Upper lobe of left lung (tissue), 6 donors: ENCODE measurements around the gene MAP1A. TPM values are rescaled to one million over a fixed set of nuclear protein-coding genes. Genes with fewer than 3 reads are reported as not detected.

Source experiments
- ATAC-seq, 2 donors: fragments of 200-7000 bp; cut with Tn5 transposase; one replicate each; pipeline ENCODE4 v1.9.1; 2022; ENCODE audit warnings: mild to moderate bottlenecking in 2 of 2, moderate library complexity in 2 of 2; ENCODE audit not compliant: low FRiP score in 2 of 2
- DNase-seq, 2 donors: peaks; one replicate each; pipeline ENCODE4 v3.0.0-alpha.2; 2019 to 2020
- H3K27ac ChIP-seq, 4 donors: fragments of 200-600 bp; sonication (generic); one replicate each; pipeline ENCODE4 v1.5.1; 2016 to 2019
- H3K27me3 ChIP-seq, 4 donors: fragments of 200-600 bp; sonication (generic); one replicate each; pipeline ENCODE4 v1.5.1; 2017 to 2019
- H3K36me3 ChIP-seq, 4 donors: fragments of 200-600 bp; sonication (generic); one replicate each; pipeline ENCODE4 v1.5.1; 2016 to 2019
- H3K4me1 ChIP-seq, 4 donors: fragments of 200-600 bp; sonication (generic); one replicate each; pipeline ENCODE4 v1.5.1; 2018 to 2019
- H3K4me3 ChIP-seq, 4 donors: fragments of 200-600 bp; sonication (generic); one replicate each; pipeline ENCODE4 v1.5.1; 2017 to 2019; ENCODE audit warnings: mild to moderate bottlenecking in 2 of 4, moderate library complexity in 1 of 4
- H3K9me3 ChIP-seq, 4 donors: fragments of 200-600 bp; sonication (generic); one replicate each; pipeline ENCODE4 v1.5.1; 2018 to 2019
- CTCF ChIP-seq, 6 experiments: fragments of 450-650 bp in 4 of 6; fragments of 200-600 bp in 2 of 6; sonication (generic) in 2 of 6; IDR thresholded peaks; one replicate each; pipeline ENCODE4 v1.5.1; 2016 to 2019; ENCODE audit warnings: antibody characterized with exemption in 6 of 6
- EP300 ChIP-seq, 4 donors: sonication (generic); formaldehyde crosslinking; IDR thresholded peaks; one replicate each; pipeline ENCODE4 v1.5.1; 2017; ENCODE audit warnings: antibody characterized with exemption in 4 of 4, control low read depth in 2 of 4
- POLR2A ChIP-seq, 4 donors: fragments of 450-650 bp; IDR thresholded peaks; one replicate each; pipeline ENCODE4 v1.5.1; 2016 to 2017; ENCODE audit warnings: antibody characterized with exemption in 4 of 4, mild to moderate bottlenecking in 2 of 4
- POLR2AphosphoS5 ChIP-seq, 2 donors: sonication (generic); formaldehyde crosslinking; IDR thresholded peaks; one replicate each; pipeline ENCODE4 v1.5.1; 2017; ENCODE audit warnings: antibody characterized with exemption in 2 of 2
- WGBS, 2 donors: methylation state at CpG; one replicate each; pipeline ENCODE4 v1.1.5; 2017 to 2018; 5-methylcytosine and 5-hydroxymethylcytosine counted together
- total RNA-seq, 6 donors: library from RNA; depleted of rRNA in 4 of 6; stranded (reverse); fragments of >200 nt in 4 of 6; gene quantifications; one replicate each; pipeline versions ENCODE4 v1.1.0 to v1.2.1, GENCODE V29; 2016 to 2021
- donor health status: DM: no; HTN: no; CAD: no; lungs with moderate emphysema.
- donor health status: DM: no; HTN: yes; CAD: no; lungs with severe emphysema.

Gene MAP1A
- total RNA-seq, 6 donors from 2014 or later = 2.9 to 9.8 (median 6.1) TPM

GRCh38 chr15:43520138-43520537 is 2.7 kb downstream of the MAP1A start:
- H3K4me1 ChIP-seq = peaks cover 10 to 22% (median 17%) of the 10 kb centered on the region in 4 donors
- H3K9me3 ChIP-seq = no peaks in the 10 kb centered on the region
- no peak overlapping the region for H3K27ac ChIP-seq
- DNase-seq = no peak
- TF ChIP-seq POLR2AphosphoS5 (IDR thresholded peaks at IDR 0.05) (no peak), EP300 (IDR thresholded peaks at IDR 0.05) (no peak), CTCF (IDR thresholded peaks at IDR 0.05) (no peak), POLR2A (IDR thresholded peaks at IDR 0.05) (no peak)
- peaks cover 0 to 3% (median 0%) of the 10 kb centered on the region in 4 donors for H3K27me3 ChIP-seq
- H3K4me3 ChIP-seq = no peak overlapping the region
- H3K36me3 ChIP-seq = peaks cover 0 to 7% (median 0%) of the 10 kb centered on the region in 4 donors
- 73 to 74% methylated on average over 2 of the region's 2 CpGs for WGBS, 2 donors
- ATAC-seq = no peak

- TF ChIP-seq CTCF (IDR thresholded peaks at IDR 0.05) (no peak), POLR2AphosphoS5 (IDR thresholded peaks at IDR 0.05) (no peak), POLR2A (IDR thresholded peaks at IDR 0.05) (no peak), EP300 (IDR thresholded peaks at IDR 0.05) (no peak)
- Histone ChIP-seq H3K27me3 (peaks cover 0 to 3% (median 0%) of the 10 kb centered on the region in 4 donors), H3K9me3 (no peaks in the 10 kb centered on the region), H3K36me3 (peaks cover 0 to 7% (median 0%) of the 10 kb centered on the region in 4 donors), H3K27ac (no peak overlapping the region), H3K4me1 (peaks cover 10 to 22% (median 17%) of the 10 kb centered on the region in 4 donors), H3K4me3 (no peak overlapping the region)
- ATAC-seq (no peak), DNase-seq (no peak)
- 94 to 96% methylated on average over 7 to 11 of the region's 11 CpGs for WGBS, 2 donors
These were observed 4.0 kb downstream of the MAP1A start for GRCh38 chr15:43521419-43521818.

GRCh38 chr15:43522247-43522646 is 4.8 kb downstream of the MAP1A start:
- DNase-seq = no peak
- WGBS, 2 donors = 73 to 81% methylated on average over 9 of the region's 9 CpGs
- ATAC-seq = no peak
- Histone ChIP-seq H3K4me1 (peaks cover 9 to 19% (median 13%) of the 10 kb centered on the region in 4 donors), H3K9me3 (no peaks in the 10 kb centered on the region), H3K36me3 (peaks cover 0 to 7% (median 0%) of the 10 kb centered on the region in 4 donors), H3K4me3 (no peak overlapping the region), H3K27me3 (peaks cover 0 to 3% (median 0%) of the 10 kb centered on the region in 4 donors), H3K27ac (no peak overlapping the region)
- TF ChIP-seq POLR2AphosphoS5 (IDR thresholded peaks at IDR 0.05) (no peak), EP300 (IDR thresholded peaks at IDR 0.05) (no peak), CTCF (IDR thresholded peaks at IDR 0.05) (no peak), POLR2A (IDR thresholded peaks at IDR 0.05) (no peak)

GRCh38 chr15:43523646-43524045 is 6.2 kb downstream of the MAP1A start:
- H3K4me3 ChIP-seq = no peak overlapping the region
- peaks cover 0 to 5% (median 1%) of the 10 kb centered on the region in 4 donors for H3K4me1 ChIP-seq
- H3K27ac ChIP-seq = no peak overlapping the region
- H3K9me3 ChIP-seq = no peaks in the 10 kb centered on the region
- peaks cover 0 to 7% (median 0%) of the 10 kb centered on the region in 4 donors for H3K36me3 ChIP-seq
- TF ChIP-seq POLR2A (IDR thresholded peaks at IDR 0.05) (no peak), EP300 (IDR thresholded peaks at IDR 0.05) (no peak), CTCF (IDR thresholded peaks at IDR 0.05) (no peak), POLR2AphosphoS5 (IDR thresholded peaks at IDR 0.05) (no peak)
- ATAC-seq (no peak), DNase-seq (no peak)
- 94 to 96% methylated on average over 4 to 7 of the region's 7 CpGs for WGBS, 2 donors
- no peaks in the 10 kb centered on the region for H3K27me3 ChIP-seq

GRCh38 chr15:43524254-43524845 is 6.9 kb downstream of the MAP1A start:
- WGBS, 2 donors = 79 to 91% methylated on average over 3 to 4 of the region's 4 CpGs
- Histone ChIP-seq H3K27me3 (no peaks in the 10 kb centered on the region), H3K4me1 (no peaks in the 10 kb centered on the region), H3K36me3 (peaks cover 0 to 7% (median 0%) of the 10 kb centered on the region in 4 donors), H3K4me3 (no peak overlapping the region), H3K9me3 (no peaks in the 10 kb centered on the region), H3K27ac (no peak overlapping the region)
- ATAC-seq (no peak), DNase-seq (no peak)
- no peak for TF ChIP-seq CTCF (IDR thresholded peaks at IDR 0.05)
